ENCODE results near the gene AGPAT1.

DNA sequence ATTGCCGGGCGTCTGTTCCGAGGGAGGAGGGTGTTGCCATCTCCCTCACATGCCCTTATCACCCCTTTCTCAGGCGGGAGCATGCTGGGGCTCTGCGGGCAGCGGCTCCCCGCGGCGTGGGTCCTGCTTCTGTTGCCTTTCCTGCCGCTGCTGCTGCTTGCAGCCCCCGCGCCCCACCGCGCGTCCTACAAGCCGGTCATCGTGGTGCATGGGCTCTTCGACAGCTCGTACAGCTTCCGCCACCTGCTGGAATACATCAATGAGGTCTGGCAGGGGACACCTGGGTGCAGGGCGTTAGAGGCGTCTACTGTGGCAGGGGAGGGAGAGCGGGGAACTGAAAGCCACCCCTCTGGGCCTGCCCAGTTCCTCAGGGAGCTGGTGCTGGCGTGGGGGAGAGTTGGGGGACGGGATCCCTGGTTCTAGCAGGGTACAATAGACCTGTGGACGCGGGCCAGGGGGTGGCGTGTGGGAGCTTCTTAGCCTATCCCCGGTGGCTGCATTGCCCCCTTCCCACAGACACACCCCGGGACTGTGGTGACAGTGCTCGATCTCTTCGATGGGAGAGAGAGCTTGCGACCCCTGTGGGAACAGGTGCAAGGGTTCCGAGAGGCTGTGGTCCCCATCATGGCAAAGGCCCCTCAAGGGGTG is 21.2 kb downstream of the AGPAT1 start:
- TF ChIP-seq EZH2phosphoT487 (IDR thresholded peaks at IDR 0.05; ENCODE audit: low read depth, severe bottlenecking, unreplicated experiment) (no peak), EZH2 (IDR thresholded peaks at IDR 0.05; ENCODE audit: borderline replicate concordance) (no peak)
- TF ChIP-seq, protein P1, sequence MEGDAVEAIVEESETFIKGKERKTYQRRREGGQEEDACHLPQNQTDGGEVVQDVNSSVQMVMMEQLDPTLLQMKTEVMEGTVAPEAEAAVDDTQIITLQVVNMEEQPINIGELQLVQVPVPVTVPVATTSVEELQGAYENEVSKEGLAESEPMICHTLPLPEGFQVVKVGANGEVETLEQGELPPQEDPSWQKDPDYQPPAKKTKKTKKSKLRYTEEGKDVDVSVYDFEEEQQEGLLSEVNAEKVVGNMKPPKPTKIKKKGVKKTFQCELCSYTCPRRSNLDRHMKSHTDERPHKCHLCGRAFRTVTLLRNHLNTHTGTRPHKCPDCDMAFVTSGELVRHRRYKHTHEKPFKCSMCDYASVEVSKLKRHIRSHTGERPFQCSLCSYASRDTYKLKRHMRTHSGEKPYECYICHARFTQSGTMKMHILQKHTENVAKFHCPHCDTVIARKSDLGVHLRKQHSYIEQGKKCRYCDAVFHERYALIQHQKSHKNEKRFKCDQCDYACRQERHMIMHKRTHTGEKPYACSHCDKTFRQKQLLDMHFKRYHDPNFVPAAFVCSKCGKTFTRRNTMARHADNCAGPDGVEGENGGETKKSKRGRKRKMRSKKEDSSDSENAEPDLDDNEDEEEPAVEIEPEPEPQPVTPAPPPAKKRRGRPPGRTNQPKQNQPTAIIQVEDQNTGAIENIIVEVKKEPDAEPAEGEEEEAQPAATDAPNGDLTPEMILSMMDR (IDR thresholded peaks at IDR 0.05; ENCODE audit: poor library complexity): peak; percentile 69
